Measurements from ENCODE around the gene SETD2.

The SETD2 gene

DNA sequence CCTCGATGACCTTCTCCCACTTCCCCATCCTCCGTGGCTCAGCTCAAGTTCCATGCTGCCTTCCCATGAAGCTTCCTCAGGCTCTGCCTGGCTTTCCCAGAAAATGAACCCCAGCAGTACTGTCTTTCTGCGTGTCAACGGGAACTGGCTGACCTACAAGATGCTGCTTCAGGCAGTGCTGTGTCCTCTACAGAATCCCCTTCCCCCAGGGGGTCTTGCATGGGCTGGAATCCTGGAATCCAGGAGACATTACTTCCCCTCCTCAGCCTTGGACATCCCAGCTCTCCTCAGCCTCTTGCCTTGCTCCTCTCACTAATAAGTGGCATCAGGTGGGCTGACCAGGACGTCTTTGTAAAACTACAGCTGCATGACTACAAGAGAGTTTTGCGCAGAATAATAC lies 192.8 kb downstream of the SETD2 start:
- FAIRE-seq (no peak), DNase-seq (ENCODE audit: insufficient read length, low spot score) (no peak)
- no peak for TF ChIP-seq POLR2A (IDR thresholded peaks at IDR 0.05; ENCODE audit: low read depth, low read length)

GRCh38 chr3:46970391-46971091 lies 193.4 kb downstream of the SETD2 start:
- TF ChIP-seq POLR2A (IDR thresholded peaks at IDR 0.05; ENCODE audit: low read depth, low read length) = no peak

GRCh38 chr3:46968783-46969428 lies 195.0 kb downstream of the SETD2 start:
- no peak for FAIRE-seq
- TF ChIP-seq POLR2A (IDR thresholded peaks at IDR 0.05; ENCODE audit: low read depth, low read length) = no peak
- DNase-seq (ENCODE audit: insufficient read length, low spot score) = no peak

More at GRCh38 chr3:46970391-46971091, 193.4 kb downstream of the SETD2 start:
- DNase-seq (ENCODE audit: insufficient read length, low spot score) = no peak
- FAIRE-seq = no peak

- TF ChIP-seq POLR2A (IDR thresholded peaks at IDR 0.05; ENCODE audit: low read depth, low read length) = no peak
- DNase-seq (ENCODE audit: insufficient read length, low spot score) (no peak), FAIRE-seq (no peak)
Observed at GRCh38 chr3:46966811-46967210, 197.1 kb downstream of the SETD2 start.
